OCI-LY7 (cell line): ENCODE results near the gene CNTNAP4. TPM values are rescaled to one million over a fixed set of nuclear protein-coding genes. Genes with fewer than 3 reads are reported as not detected.

ENCODE experiments used
- BruUV-seq: library from RNA; stranded (reverse); fragments of 400-500 nt; replicated peaks from 2 replicates; lab custom pipeline; 2021; lab: Mats Ljungman, UMichigan
- CTCF ChIA-PET: fragments of 300-600 bp; sonication (Branson Sonifier 250); formaldehyde crosslinking; loops from one replicate; lab custom pipeline; 2022; ENCODE audit warnings: antibody characterized with exemption; ENCODE audit not compliant: unreplicated experiment; lab: Charles Lee
- POLR2A ChIA-PET: fragments of 300-600 bp; sonication (Branson Sonifier 250); formaldehyde crosslinking; loops from one replicate; lab custom pipeline; 2022; ENCODE audit warnings: antibody characterized with exemption; lab: Charles Lee
- DNase-seq: peaks from one replicate; pipeline ENCODE4 v3.0.0-alpha.2; 2015; ENCODE audit warnings: low spot score
- H2AFZ ChIP-seq: fragments of 200-600 bp; sonication (generic), shearing (Covaris generic); 2 replicates; pipeline ENCODE4 v1.6.1; 2014; ENCODE audit warnings: mild to moderate bottlenecking, antibody characterized with exemption, low read length, moderate library complexity
- H3K27ac ChIP-seq: fragments of 200-600 bp; sonication (generic); 2 replicates; pipeline ENCODE4 v1.5.1; 2014; ENCODE audit warnings: mixed run types, low read depth, mild to moderate bottlenecking, moderate library complexity, low read length, inconsistent platforms; ENCODE audit not compliant: poor library complexity, severe bottlenecking
- H3K36me3 ChIP-seq: fragments of 200-600 bp; sonication (generic); 2 replicates; pipeline ENCODE4 v1.6.1; 2014; ENCODE audit warnings: mild to moderate bottlenecking, antibody characterized with exemption, low read length, moderate library complexity, mixed read lengths; ENCODE audit not compliant: insufficient read depth
- H3K4me1 ChIP-seq: fragments of 200-600 bp; sonication (generic); 2 replicates; pipeline ENCODE4 v1.5.1; 2014; ENCODE audit warnings: mild to moderate bottlenecking, low read length; ENCODE audit not compliant: insufficient read depth, poor library complexity, severe bottlenecking
- H3K4me2 ChIP-seq: fragments of 200-600 bp; sonication (generic); 2 replicates; pipeline ENCODE4 v1.6.1; 2014; ENCODE audit warnings: mild to moderate bottlenecking, low read length
- H3K4me3 ChIP-seq: fragments of 200-600 bp; sonication (generic); 2 replicates; pipeline ENCODE4 v1.5.1; 2014; ENCODE audit warnings: mild to moderate bottlenecking, low read depth, low read length; ENCODE audit not compliant: poor library complexity, severe bottlenecking
- H3K79me2 ChIP-seq: fragments of 200-600 bp; sonication (generic); 2 replicates; pipeline ENCODE4 v1.6.1; 2016; ENCODE audit warnings: low read depth, mild to moderate bottlenecking, low read length, moderate library complexity, mixed read lengths; ENCODE audit not compliant: insufficient read depth
- H3K9me2 ChIP-seq: fragments of 200-600 bp; sonication (generic); 2 replicates; pipeline ENCODE4 v1.6.1; 2016; ENCODE audit warnings: mild to moderate bottlenecking, low read length, mixed read lengths; ENCODE audit not compliant: insufficient read depth
- H3K9me3 ChIP-seq: fragments of 200-600 bp; sonication (generic); 2 replicates; pipeline ENCODE4 v1.6.1; 2014; ENCODE audit warnings: mild to moderate bottlenecking, mixed run types, low read length, mixed read lengths
- H4K20me1 ChIP-seq: fragments of 200-600 bp; sonication (generic); 2 replicates; pipeline ENCODE4 v1.6.1; 2014; ENCODE audit warnings: mild to moderate bottlenecking, antibody characterized with exemption, low read length, moderate library complexity, mixed read lengths; ENCODE audit not compliant: insufficient read depth
- EZH2phosphoT487 ChIP-seq: fragments of 200-600 bp; sonication (generic); IDR thresholded peaks from 2 replicates; pipeline ENCODE4 v1.6.1; 2018; ENCODE audit warnings: low read depth, borderline replicate concordance, mild to moderate bottlenecking, mixed run types, antibody characterized with exemption, low read length, moderate library complexity, mixed read lengths
- intact Hi-C: fragments of 100-400 bp; cut with micrococcal nuclease; formaldehyde crosslinking; loops from one replicate; pipeline ENCODE4 v1.10.0; 2022; ENCODE audit not compliant: unreplicated experiment
- total RNA-seq, 2 experiments: library from RNA; depleted of rRNA in 1 of 2; stranded (reverse); fragments of >200 nt in 1 of 2; shearing (Covaris generic) in 1 of 2; gene quantifications; 2 replicates each; pipeline ENCODE4 v1.2.3, GENCODE V29; 2014 to 2022
- TF ChIP-seq, protein P1 (sequence below): fragments of 200-600 bp; sonication (generic); conservative IDR thresholded peaks from 2 replicates; pipeline ENCODE4 v1.5.1; 2014; ENCODE audit warnings: mild to moderate bottlenecking, antibody characterized with exemption, low read length, moderate library complexity, mixed read lengths

The CNTNAP4 gene
- total RNA-seq, 2 experiments from 2014 or later: not detected

DNA sequence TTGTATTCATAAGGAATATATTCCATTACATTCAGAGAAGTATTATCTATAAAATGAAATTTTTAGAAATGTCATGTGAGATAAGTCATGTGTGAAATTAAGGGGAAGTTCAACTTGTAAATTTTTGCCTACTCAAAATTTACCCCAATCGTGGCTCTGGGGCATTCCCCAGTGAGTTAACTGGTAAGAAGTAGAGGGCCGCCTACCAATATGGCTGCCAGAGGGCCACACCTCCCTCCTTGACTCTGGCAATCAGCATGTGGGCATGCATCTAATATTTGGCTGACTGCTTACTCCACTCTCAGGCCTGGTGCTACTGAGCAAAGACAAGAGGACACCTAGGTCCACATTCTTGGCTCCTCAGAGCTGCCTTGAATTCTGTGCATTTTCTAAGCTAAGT lies 39.7 kb upstream of the CNTNAP4 start:
- H3K4me1 ChIP-seq: no peaks in the 10 kb centered on the region
- no peak for DNase-seq
- H3K79me2 ChIP-seq: no peaks in the 10 kb centered on the region
- no peaks in the 10 kb centered on the region for H4K20me1 ChIP-seq
- intact Hi-C loops: no loop called here
- no peaks in the 10 kb centered on the region for H3K9me2 ChIP-seq
- H3K4me2 ChIP-seq: no peak overlapping the region
- POLR2A ChIA-PET: no interaction called here
- no peak overlapping the region for H3K4me3 ChIP-seq
- TF ChIP-seq EZH2phosphoT487: no peak
- TF ChIP-seq, protein P1, sequence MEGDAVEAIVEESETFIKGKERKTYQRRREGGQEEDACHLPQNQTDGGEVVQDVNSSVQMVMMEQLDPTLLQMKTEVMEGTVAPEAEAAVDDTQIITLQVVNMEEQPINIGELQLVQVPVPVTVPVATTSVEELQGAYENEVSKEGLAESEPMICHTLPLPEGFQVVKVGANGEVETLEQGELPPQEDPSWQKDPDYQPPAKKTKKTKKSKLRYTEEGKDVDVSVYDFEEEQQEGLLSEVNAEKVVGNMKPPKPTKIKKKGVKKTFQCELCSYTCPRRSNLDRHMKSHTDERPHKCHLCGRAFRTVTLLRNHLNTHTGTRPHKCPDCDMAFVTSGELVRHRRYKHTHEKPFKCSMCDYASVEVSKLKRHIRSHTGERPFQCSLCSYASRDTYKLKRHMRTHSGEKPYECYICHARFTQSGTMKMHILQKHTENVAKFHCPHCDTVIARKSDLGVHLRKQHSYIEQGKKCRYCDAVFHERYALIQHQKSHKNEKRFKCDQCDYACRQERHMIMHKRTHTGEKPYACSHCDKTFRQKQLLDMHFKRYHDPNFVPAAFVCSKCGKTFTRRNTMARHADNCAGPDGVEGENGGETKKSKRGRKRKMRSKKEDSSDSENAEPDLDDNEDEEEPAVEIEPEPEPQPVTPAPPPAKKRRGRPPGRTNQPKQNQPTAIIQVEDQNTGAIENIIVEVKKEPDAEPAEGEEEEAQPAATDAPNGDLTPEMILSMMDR: no peak
- CTCF ChIA-PET: no interaction called here
- no TSS peak for BruUV-seq
- H2AFZ ChIP-seq: no peak overlapping the region
- H3K36me3 ChIP-seq: no peaks in the 10 kb centered on the region
- no peaks in the 10 kb centered on the region for H3K9me3 ChIP-seq
- no peak overlapping the region for H3K27ac ChIP-seq

DNA sequence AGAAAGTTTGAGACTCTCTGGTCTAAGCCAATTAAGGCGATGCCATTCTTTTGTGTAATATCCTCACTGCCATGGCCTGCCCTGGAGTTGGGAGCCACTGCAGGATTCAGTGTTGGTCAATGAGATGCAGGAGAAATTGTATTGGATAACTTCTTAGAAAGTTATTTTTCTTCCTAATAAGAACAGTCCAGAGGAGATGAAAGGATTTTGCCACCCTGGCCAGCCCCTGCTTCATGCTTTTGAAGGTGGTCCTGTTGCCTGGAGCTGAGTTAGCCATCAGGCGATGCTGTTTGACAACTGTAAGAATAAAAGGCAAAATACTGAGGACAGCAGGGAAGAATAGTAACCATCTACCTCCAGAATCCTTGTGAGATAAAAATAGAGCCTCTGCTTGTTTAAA lies 35.4 kb upstream of the CNTNAP4 start:
- BruUV-seq: no TSS peak
- Histone ChIP-seq H3K4me3 (no peak overlapping the region), H3K4me1 (no peaks in the 10 kb centered on the region), H2AFZ (no peak overlapping the region), H3K79me2 (no peaks in the 10 kb centered on the region), H3K36me3 (no peaks in the 10 kb centered on the region), H3K9me3 (no peaks in the 10 kb centered on the region), H4K20me1 (no peaks in the 10 kb centered on the region), H3K4me2 (no peak overlapping the region), H3K9me2 (no peaks in the 10 kb centered on the region), H3K27ac (no peak overlapping the region)
- CTCF ChIA-PET: no interaction called here
- DNase-seq: no peak
- TF ChIP-seq, protein P1: no peak
- no peak for TF ChIP-seq EZH2phosphoT487
- POLR2A ChIA-PET: no interaction called here
- intact Hi-C loops: no loop called here

DNA sequence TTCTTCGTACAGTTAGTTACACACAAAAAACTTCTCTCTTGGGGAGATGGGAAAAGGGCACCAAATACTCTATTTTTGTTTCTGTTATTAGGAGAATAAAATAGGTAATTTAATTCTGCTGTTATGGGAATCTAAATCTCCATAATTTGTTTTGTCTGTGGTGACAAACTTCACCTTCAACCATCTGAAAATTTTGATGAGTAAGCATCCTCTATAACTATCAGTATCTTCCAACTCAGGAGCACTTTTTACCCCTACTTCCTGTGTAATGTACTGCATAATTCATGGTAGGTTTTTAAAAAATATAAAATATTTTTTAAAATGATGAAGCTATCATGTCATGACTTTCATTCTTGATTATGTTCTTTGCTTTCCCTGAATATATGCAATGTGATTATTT lies 33.6 kb upstream of the CNTNAP4 start:
- no peak for TF ChIP-seq EZH2phosphoT487
- TF ChIP-seq, protein P1: no peak
- H3K4me2 ChIP-seq: no peak overlapping the region
- no peaks in the 10 kb centered on the region for H3K4me1 ChIP-seq
- H4K20me1 ChIP-seq: no peaks in the 10 kb centered on the region
- ChIA-PET CTCF (no interaction called here), POLR2A (no interaction called here)
- DNase-seq: no peak
- H3K9me2 ChIP-seq: no peaks in the 10 kb centered on the region
- H3K4me3 ChIP-seq: no peak overlapping the region
- intact Hi-C loops: no loop called here
- H2AFZ ChIP-seq: no peak overlapping the region
- H3K79me2 ChIP-seq: no peaks in the 10 kb centered on the region
- no peak overlapping the region for H3K27ac ChIP-seq
- H3K9me3 ChIP-seq: no peaks in the 10 kb centered on the region
- no peaks in the 10 kb centered on the region for H3K36me3 ChIP-seq
- BruUV-seq: no TSS peak
